ENCODE measurements around the gene MGAT4C. TPM values are rescaled to one million over a fixed set of nuclear protein-coding genes. Genes with fewer than 3 reads are reported as not detected.

MGAT4C gene
- total and polyA plus RNA-seq, 2 experiments from 2014 or later: 4.5 to 4.7 TPM

DNA sequence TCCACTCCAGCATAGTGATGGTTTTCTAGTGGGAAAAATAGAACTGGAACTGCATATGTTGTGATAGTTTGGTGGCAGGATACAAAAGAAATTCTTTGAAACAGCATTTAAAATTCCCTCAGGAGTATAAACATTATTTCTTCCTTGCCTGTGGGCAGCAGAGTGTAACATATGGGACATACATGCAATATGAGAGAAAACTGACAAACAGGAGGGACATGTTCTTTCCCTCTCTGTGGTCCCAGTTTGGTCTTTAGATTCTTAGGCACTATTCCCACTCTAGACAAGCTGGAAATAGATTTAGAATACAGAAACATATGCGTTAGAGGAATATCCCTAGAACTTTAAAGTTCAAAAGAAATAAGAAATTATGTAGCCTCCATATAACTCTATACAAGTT is 68.0 kb downstream of the MGAT4C start (continued):
- TF ChIP-seq, protein P1, sequence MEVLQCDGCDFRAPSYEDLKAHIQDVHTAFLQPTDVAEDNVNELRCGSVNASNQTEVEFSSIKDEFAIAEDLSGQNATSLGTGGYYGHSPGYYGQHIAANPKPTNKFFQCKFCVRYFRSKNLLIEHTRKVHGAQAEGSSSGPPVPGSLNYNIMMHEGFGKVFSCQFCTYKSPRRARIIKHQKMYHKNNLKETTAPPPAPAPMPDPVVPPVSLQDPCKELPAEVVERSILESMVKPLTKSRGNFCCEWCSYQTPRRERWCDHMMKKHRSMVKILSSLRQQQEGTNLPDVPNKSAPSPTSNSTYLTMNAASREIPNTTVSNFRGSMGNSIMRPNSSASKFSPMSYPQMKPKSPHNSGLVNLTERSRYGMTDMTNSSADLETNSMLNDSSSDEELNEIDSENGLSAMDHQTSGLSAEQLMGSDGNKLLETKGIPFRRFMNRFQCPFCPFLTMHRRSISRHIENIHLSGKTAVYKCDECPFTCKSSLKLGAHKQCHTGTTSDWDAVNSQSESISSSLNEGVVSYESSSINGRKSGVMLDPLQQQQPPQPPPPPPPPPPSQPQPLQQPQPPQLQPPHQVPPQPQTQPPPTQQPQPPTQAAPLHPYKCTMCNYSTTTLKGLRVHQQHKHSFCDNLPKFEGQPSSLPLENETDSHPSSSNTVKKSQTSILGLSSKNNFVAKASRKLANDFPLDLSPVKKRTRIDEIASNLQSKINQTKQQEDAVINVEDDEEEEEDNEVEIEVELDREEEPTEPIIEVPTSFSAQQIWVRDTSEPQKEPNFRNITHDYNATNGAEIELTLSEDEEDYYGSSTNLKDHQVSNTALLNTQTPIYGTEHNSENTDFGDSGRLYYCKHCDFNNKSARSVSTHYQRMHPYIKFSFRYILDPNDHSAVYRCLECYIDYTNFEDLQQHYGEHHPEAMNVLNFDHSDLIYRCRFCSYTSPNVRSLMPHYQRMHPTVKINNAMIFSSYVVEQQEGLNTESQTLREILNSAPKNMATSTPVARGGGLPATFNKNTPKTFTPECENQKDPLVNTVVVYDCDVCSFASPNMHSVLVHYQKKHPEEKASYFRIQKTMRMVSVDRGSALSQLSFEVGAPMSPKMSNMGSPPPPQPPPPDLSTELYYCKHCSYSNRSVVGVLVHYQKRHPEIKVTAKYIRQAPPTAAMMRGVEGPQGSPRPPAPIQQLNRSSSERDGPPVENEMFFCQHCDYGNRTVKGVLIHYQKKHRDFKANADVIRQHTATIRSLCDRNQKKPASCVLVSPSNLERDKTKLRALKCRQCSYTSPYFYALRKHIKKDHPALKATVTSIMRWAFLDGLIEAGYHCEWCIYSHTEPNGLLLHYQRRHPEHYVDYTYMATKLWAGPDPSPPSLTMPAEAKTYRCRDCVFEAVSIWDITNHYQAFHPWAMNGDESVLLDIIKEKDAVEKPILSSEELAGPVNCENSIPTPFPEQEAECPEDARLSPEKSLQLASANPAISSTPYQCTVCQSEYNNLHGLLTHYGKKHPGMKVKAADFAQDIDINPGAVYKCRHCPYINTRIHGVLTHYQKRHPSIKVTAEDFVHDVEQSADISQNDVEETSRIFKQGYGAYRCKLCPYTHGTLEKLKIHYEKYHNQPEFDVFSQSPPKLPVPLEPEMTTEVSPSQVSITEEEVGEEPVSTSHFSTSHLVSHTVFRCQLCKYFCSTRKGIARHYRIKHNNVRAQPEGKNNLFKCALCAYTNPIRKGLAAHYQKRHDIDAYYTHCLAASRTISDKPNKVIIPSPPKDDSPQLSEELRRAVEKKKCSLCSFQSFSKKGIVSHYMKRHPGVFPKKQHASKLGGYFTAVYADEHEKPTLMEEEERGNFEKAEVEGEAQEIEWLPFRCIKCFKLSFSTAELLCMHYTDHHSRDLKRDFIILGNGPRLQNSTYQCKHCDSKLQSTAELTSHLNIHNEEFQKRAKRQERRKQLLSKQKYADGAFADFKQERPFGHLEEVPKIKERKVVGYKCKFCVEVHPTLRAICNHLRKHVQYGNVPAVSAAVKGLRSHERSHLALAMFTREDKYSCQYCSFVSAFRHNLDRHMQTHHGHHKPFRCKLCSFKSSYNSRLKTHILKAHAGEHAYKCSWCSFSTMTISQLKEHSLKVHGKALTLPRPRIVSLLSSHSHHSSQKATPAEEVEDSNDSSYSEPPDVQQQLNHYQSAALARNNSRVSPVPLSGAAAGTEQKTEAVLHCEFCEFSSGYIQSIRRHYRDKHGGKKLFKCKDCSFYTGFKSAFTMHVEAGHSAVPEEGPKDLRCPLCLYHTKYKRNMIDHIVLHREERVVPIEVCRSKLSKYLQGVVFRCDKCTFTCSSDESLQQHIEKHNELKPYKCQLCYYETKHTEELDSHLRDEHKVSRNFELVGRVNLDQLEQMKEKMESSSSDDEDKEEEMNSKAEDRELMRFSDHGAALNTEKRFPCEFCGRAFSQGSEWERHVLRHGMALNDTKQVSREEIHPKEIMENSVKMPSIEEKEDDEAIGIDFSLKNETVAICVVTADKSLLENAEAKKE (CRISPR knock-in tag; IDR thresholded peaks at IDR 0.05): no peak
- TF ChIP-seq, protein P2, sequence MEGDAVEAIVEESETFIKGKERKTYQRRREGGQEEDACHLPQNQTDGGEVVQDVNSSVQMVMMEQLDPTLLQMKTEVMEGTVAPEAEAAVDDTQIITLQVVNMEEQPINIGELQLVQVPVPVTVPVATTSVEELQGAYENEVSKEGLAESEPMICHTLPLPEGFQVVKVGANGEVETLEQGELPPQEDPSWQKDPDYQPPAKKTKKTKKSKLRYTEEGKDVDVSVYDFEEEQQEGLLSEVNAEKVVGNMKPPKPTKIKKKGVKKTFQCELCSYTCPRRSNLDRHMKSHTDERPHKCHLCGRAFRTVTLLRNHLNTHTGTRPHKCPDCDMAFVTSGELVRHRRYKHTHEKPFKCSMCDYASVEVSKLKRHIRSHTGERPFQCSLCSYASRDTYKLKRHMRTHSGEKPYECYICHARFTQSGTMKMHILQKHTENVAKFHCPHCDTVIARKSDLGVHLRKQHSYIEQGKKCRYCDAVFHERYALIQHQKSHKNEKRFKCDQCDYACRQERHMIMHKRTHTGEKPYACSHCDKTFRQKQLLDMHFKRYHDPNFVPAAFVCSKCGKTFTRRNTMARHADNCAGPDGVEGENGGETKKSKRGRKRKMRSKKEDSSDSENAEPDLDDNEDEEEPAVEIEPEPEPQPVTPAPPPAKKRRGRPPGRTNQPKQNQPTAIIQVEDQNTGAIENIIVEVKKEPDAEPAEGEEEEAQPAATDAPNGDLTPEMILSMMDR (conservative IDR thresholded peaks at IDR 0.05; ENCODE audit: low read depth in 2 of 2): no peak

DNA sequence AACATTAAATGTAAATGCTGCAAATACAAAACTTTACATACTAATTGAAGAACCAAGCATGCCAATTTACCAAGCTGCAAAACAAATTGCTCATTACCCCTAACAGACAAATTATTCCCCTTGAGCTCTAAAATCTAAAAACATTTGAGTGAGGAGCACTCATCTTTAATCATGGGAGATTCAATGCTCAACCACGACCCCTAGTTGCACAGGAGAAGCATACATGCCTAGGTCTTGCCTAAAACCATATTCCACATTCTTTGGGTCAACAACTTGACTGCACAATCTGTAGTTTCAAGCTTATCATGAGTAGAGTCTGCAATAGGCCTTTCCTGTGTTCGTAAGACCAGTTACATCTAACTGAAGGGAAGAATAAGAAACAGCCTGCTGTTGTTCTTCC is 69.7 kb downstream of the MGAT4C start:
- no peak; the same call in 2 of the 3 replicates for ATAC-seq
- Histone ChIP-seq H2AFZ (0 out of 2 replicates have a peak overlapping the region, but pooled peaks have one; percentile 44), H3K9me2 (ENCODE audit: insufficient read depth) (no peaks in the 10 kb centered on the region), H4K20me1 (replicated peaks; ENCODE audit: insufficient read depth) (no peaks in the 10 kb centered on the region), H3K27me3 (ENCODE audit: insufficient read depth) (no peaks in the 10 kb centered on the region), H3K4me1 (ENCODE audit: insufficient read depth) (no peaks in the 10 kb centered on the region; the same call in 1 of the 2 replicates), H3K79me2 (replicated peaks; ENCODE audit: insufficient read depth) (no peaks in the 10 kb centered on the region), H3K4me2 (no peak overlapping the region), H3K36me3 (ENCODE audit: insufficient read depth) (no peaks in the 10 kb centered on the region), H3K27ac (ENCODE audit: low read depth) (no peak overlapping the region), H3K4me3 (no peak overlapping the region), H3F3A (replicated peaks; ENCODE audit: low read depth) (no peaks in the 10 kb centered on the region)
- TF ChIP-seq, protein P3, sequence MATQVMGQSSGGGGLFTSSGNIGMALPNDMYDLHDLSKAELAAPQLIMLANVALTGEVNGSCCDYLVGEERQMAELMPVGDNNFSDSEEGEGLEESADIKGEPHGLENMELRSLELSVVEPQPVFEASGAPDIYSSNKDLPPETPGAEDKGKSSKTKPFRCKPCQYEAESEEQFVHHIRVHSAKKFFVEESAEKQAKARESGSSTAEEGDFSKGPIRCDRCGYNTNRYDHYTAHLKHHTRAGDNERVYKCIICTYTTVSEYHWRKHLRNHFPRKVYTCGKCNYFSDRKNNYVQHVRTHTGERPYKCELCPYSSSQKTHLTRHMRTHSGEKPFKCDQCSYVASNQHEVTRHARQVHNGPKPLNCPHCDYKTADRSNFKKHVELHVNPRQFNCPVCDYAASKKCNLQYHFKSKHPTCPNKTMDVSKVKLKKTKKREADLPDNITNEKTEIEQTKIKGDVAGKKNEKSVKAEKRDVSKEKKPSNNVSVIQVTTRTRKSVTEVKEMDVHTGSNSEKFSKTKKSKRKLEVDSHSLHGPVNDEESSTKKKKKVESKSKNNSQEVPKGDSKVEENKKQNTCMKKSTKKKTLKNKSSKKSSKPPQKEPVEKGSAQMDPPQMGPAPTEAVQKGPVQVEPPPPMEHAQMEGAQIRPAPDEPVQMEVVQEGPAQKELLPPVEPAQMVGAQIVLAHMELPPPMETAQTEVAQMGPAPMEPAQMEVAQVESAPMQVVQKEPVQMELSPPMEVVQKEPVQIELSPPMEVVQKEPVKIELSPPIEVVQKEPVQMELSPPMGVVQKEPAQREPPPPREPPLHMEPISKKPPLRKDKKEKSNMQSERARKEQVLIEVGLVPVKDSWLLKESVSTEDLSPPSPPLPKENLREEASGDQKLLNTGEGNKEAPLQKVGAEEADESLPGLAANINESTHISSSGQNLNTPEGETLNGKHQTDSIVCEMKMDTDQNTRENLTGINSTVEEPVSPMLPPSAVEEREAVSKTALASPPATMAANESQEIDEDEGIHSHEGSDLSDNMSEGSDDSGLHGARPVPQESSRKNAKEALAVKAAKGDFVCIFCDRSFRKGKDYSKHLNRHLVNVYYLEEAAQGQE (IDR thresholded peaks at IDR 0.05; ENCODE audit: unreplicated experiment): no peak
- TF ChIP-seq, protein P2 (conservative IDR thresholded peaks at IDR 0.05; ENCODE audit: low read depth in 2 of 2): peak; percentile 47 to 60
- Mint-ChIP-seq H3K27me3 (ENCODE audit: insufficient read depth, low read depth, poor library complexity) (no peaks in the 10 kb centered on the region), H3K36me3 (ENCODE audit: low read depth) (peaks cover 3% of the 10 kb centered on the region; the same call in 1 of the 3 replicates), H3K27ac (peak overlapping the region; percentile 13; the same call in 1 of the 2 replicates), H3K4me3 (no peak overlapping the region), H3K4me1 (peaks cover 10% of the 10 kb centered on the region; the same call in 2 of the 3 replicates), H3K9me3 (no peaks in the 10 kb centered on the region)
- peak; percentile 13 for DNase-seq (ENCODE audit: low spot score)

All from GM23338 (cell line).